ENCODE data around the gene ACAA1. TPM values are rescaled to one million over a fixed set of nuclear protein-coding genes. Genes with fewer than 3 reads are reported as not detected.
"Not testable (repeated sequence)": the region's sequence is repeated elsewhere in the genome, so short reads cannot be mapped to it uniquely, and the experiment has no call there.

The ACAA1 gene
- polyA plus RNA-seq, 1 donor from 2014 or later, result 41.8 TPM

DNA sequence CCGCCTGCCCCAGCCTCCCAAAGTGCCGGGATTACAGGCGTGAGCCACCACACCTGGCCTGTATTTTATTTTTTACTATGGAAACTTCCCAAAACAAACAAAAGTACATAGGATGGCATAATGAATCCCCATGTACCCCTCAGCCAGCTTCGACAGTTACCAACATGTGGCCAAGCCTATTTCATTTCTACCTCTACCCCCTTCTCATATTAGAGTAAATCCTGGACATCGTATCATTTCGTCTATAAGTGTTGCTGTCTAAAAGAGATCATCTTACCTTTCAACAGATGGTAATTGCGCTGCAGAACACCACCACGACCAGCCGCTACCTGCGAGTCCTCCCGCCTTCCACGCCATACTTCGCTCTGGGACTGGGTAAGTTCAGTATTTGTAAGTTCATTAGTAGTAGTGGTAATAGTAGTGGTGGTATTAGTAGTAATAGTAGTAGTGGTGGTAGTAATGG is 53.0 kb downstream of the ACAA1 start:
- Mint-ChIP-seq H3K4me3 (peak overlapping the region in 1 of 4 donors; percentile 19), H3K27me3 (no peaks in the 10 kb centered on the region), H3K9me3 (peaks cover 0 to 5% (median 3%) of the 10 kb centered on the region in 3 donors), H3K4me1 (no peaks in the 10 kb centered on the region), H3K36me3 (peaks cover 2% of the 10 kb centered on the region), H3K27ac (peak overlapping the region; percentile 13 to 75 (median 16))

DNA sequence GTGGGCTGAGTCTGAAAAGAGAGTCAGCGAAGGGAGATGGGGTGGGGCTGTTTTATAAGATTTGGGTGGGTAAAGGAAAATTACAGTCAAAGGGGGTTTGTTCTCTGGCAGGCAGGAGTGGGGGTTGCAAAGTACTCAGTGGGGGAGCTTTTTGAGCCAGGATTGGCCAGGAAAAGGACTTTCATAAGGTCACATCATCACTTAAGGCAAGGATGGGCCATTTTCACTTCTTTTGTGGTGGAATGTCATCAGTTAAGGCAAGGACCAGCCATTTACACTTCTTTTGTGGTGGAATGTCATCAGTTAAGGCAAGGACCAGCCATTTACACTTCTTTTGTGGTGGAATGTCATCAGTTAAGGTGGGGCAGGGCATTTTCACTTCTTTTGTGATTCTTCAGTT is 53.7 kb downstream of the ACAA1 start:
- not testable (repeated sequence) for H3K4me3 Mint-ChIP-seq, H3K9me3 Mint-ChIP-seq, H3K4me1 Mint-ChIP-seq, H3K27me3 Mint-ChIP-seq, H3K36me3 Mint-ChIP-seq, H3K27ac Mint-ChIP-seq

GRCh38 chr3:38082296-38082695 is 54.6 kb downstream of the ACAA1 start:
- H3K4me3 Mint-ChIP-seq, H3K9me3 Mint-ChIP-seq, H3K4me1 Mint-ChIP-seq, H3K27me3 Mint-ChIP-seq, H3K27ac Mint-ChIP-seq, H3K36me3 Mint-ChIP-seq: not testable (repeated sequence)

- peak overlapping the region in 1 of 3 donors; percentile 31 for H3K27ac Mint-ChIP-seq
- H3K36me3 Mint-ChIP-seq, H3K9me3 Mint-ChIP-seq: not testable (repeated sequence)
Observed at GRCh38 chr3:38077073-38077472, 59.9 kb downstream of the ACAA1 start.

More at GRCh38 chr3:38077073-38077472, 59.9 kb downstream of the ACAA1 start:
- not testable (repeated sequence) for H3K27me3 Mint-ChIP-seq, H3K4me1 Mint-ChIP-seq, H3K4me3 Mint-ChIP-seq

Other genes with a start within 250 kb of the ACAA1 start
- gene VILL, start 146.3 kb downstream of the ACAA1 start, polyA plus RNA-seq, result 14.9 TPM
- gene PLCD1, start 107.5 kb downstream of the ACAA1 start, polyA plus RNA-seq, result 4.6 TPM
- gene DLEC1, start 97.9 kb downstream of the ACAA1 start, polyA plus RNA-seq, result 0.28 TPM
- gene MYD88, start 1.5 kb upstream of the ACAA1 start, polyA plus RNA-seq, result 83.0 TPM
- 13.0 TPM for gene OXSR1, start 28.4 kb upstream of the ACAA1 start, polyA plus RNA-seq
- gene SLC22A13, start 128.7 kb upstream of the ACAA1 start, polyA plus RNA-seq, result not detected
- gene SLC22A14, start 145.2 kb upstream of the ACAA1 start, polyA plus RNA-seq, result not detected
- 0.28 TPM for gene XYLB, start 209.7 kb upstream of the ACAA1 start, polyA plus RNA-seq

Measured in IgD-negative memory B cell (primary cell).